IMR-90 (cell line): ENCODE data around the gene TIRAP. TPM values are rescaled to one million over a fixed set of nuclear protein-coding genes. Genes with fewer than 3 reads are reported as not detected.

Experiments used
- ATAC-seq: fragments of 200-7000 bp; cut with Tn5 transposase; 2 replicates; pipeline ENCODE4 v1.9.1; 2020; ENCODE audit warnings: low read depth, mild to moderate bottlenecking, moderate library complexity
- BruUV-seq: library from RNA; stranded (reverse); fragments of 400-500 nt; replicated peaks from 2 replicates; lab custom pipeline; 2021; lab: Mats Ljungman, UMichigan
- CTCF ChIA-PET: fragments of 300-600 bp; formaldehyde crosslinking; extraction: SDS; loops from one replicate; lab custom pipeline; 2021; ENCODE audit warnings: antibody characterized with exemption; lab: Yijun Ruan, JAX
- POLR2A ChIA-PET: fragments of 300-600 bp; sonication (Branson Sonifier 250); formaldehyde crosslinking; loops from one replicate; lab custom pipeline; 2022; ENCODE audit warnings: antibody characterized with exemption; ENCODE audit not compliant: unreplicated experiment; lab: Charles Lee
- DNase-seq: peaks from one replicate; pipeline ENCODE4 v3.0.0; 2013
- H2AFZ ChIP-seq: replicated peaks from 2 replicates; pipeline ENCODE3; 2013; ENCODE audit warnings: low read length, mild to moderate bottlenecking; ENCODE audit not compliant: poor library complexity
- H2AK5ac ChIP-seq: 2 replicates; pipeline ENCODE4 v1.6.1; 2013; ENCODE audit warnings: low read depth, low read length, inconsistent platforms
- H2AK9ac ChIP-seq: replicated peaks from 2 replicates; pipeline ENCODE3; 2013; ENCODE audit warnings: mild to moderate bottlenecking, low read depth, low read length, moderate library complexity; ENCODE audit not compliant: poor library complexity
- H2BK120ac ChIP-seq: 2 replicates; pipeline ENCODE4 v1.6.1; 2013; ENCODE audit warnings: low read depth, low read length, inconsistent platforms
- H2BK15ac ChIP-seq: 3 replicates; pipeline ENCODE4 v1.6.1; 2013; ENCODE audit warnings: low read depth, low read length, inconsistent platforms
- H2BK20ac ChIP-seq: 2 replicates; pipeline ENCODE4 v1.6.1; 2013; ENCODE audit warnings: low read depth, mild to moderate bottlenecking, inconsistent platforms, low read length, moderate library complexity
- H2BK5ac ChIP-seq: 2 replicates; pipeline ENCODE4 v1.6.1; 2013; ENCODE audit warnings: mild to moderate bottlenecking, low read depth, low read length, inconsistent platforms; ENCODE audit not compliant: poor library complexity, severe bottlenecking
- H3K14ac ChIP-seq: replicated peaks from 2 replicates; pipeline ENCODE4 v1.6.1; 2013; ENCODE audit warnings: low read depth, low read length, inconsistent platforms
- H3K18ac ChIP-seq: 2 replicates; pipeline ENCODE4 v1.6.1; 2013; ENCODE audit warnings: low read depth, low read length, control low read depth
- H3K23ac ChIP-seq: 2 replicates; pipeline ENCODE4 v1.6.1; 2013; ENCODE audit warnings: low read depth, low read length, inconsistent platforms
- H3K27ac ChIP-seq: 2 replicates; pipeline ENCODE4 v1.5.1; 2013; ENCODE audit warnings: mild to moderate bottlenecking, control low read depth, low read length; ENCODE audit not compliant: insufficient read depth
- H3K27me3 ChIP-seq: 2 replicates; pipeline ENCODE4 v1.6.1; 2013; ENCODE audit warnings: low read length; ENCODE audit not compliant: control insufficient read depth, insufficient read depth
- H3K36me3 ChIP-seq: 2 replicates; pipeline ENCODE4 v1.6.1; 2013; ENCODE audit warnings: low read length, mixed read lengths; ENCODE audit not compliant: control insufficient read depth, insufficient read depth
- H3K4ac ChIP-seq: 2 replicates; pipeline ENCODE4 v1.6.1; 2013; ENCODE audit warnings: low read depth, low read length, inconsistent platforms
- H3K4me1 ChIP-seq: 2 replicates; pipeline ENCODE4 v1.6.1; 2013; ENCODE audit warnings: low read length, mixed read lengths; ENCODE audit not compliant: control insufficient read depth, insufficient read depth
- H3K4me2 ChIP-seq: 2 replicates; pipeline ENCODE4 v1.6.1; 2013; ENCODE audit warnings: low read depth, mild to moderate bottlenecking, control low read depth, low read length, moderate library complexity
- H3K4me3 ChIP-seq: 2 replicates; pipeline ENCODE4 v1.5.1; 2013; ENCODE audit warnings: low read depth, mild to moderate bottlenecking, control low read depth, low read length, moderate library complexity; ENCODE audit not compliant: insufficient read depth
- H3K56ac ChIP-seq: 2 replicates; pipeline ENCODE4 v1.6.1; 2013; ENCODE audit warnings: low read length, inconsistent platforms; ENCODE audit not compliant: insufficient read depth; ENCODE audit errors: extremely low read depth
- H3K79me1 ChIP-seq, 2 experiments: 2 replicates each; pipeline ENCODE4 v1.6.1; 2013; ENCODE audit warnings: low read length in 2 of 2, inconsistent platforms in 1 of 2, low read depth in 1 of 2
- H3K9ac ChIP-seq: 2 replicates; pipeline ENCODE4 v1.6.1; 2013; ENCODE audit warnings: low read depth, low read length, control low read depth
- H3K9me1 ChIP-seq: 2 replicates; pipeline ENCODE4 v1.6.1; 2013; ENCODE audit warnings: low read length, inconsistent platforms; ENCODE audit not compliant: insufficient read depth
- H3K9me3 ChIP-seq: 2 replicates; pipeline ENCODE4 v1.6.1; 2013; ENCODE audit warnings: low read length; ENCODE audit not compliant: control insufficient read depth, insufficient read depth
- H4K20me1 ChIP-seq: 2 replicates; pipeline ENCODE4 v1.6.1; 2013; ENCODE audit warnings: low read length, inconsistent platforms; ENCODE audit not compliant: insufficient read depth
- H4K5ac ChIP-seq: 2 replicates; pipeline ENCODE4 v1.6.1; 2013; ENCODE audit warnings: mild to moderate bottlenecking, low read depth, low read length, control low read depth
- H4K8ac ChIP-seq, 2 experiments: 2 replicates each; pipeline ENCODE4 v1.6.1; 2013; ENCODE audit warnings: low read depth in 2 of 2, low read length in 2 of 2, control low read depth in 1 of 2, inconsistent platforms in 1 of 2
- H4K91ac ChIP-seq: 2 replicates; pipeline ENCODE4 v1.6.1; 2013; ENCODE audit warnings: low read depth, low read length, inconsistent platforms; ENCODE audit not compliant: insufficient read depth
- FOS ChIP-seq: fragments of 150-350 bp; IDR thresholded peaks from 2 replicates; pipeline ENCODE4 v1.6.1; 2016; ENCODE audit warnings: low read depth, low read length
- MXI1 ChIP-seq: IDR thresholded peaks from 2 replicates; pipeline ENCODE4 v1.6.1; 2012; ENCODE audit warnings: low read depth, mild to moderate bottlenecking, low read length, moderate library complexity, borderline replicate concordance
- RAD21 ChIP-seq: IDR thresholded peaks from 2 replicates; pipeline ENCODE4 v1.6.1; 2012; ENCODE audit warnings: low read length, improper control_type of control experiment
- RCOR1 ChIP-seq: IDR thresholded peaks from 2 replicates; pipeline ENCODE4 v1.6.1; 2012; ENCODE audit warnings: mild to moderate bottlenecking, low read length, improper control_type of control experiment; ENCODE audit not compliant: insufficient replicate concordance
- RFX5 ChIP-seq: IDR thresholded peaks from 2 replicates; pipeline ENCODE4 v1.8.0; 2012; ENCODE audit warnings: low read depth, mild to moderate bottlenecking, low read length, moderate library complexity
- WGBS, 2 experiments: methylation state at CpG; one replicate each; pipeline versions ENCODE4 v1.1.5 to v1.1.7; 2013; ENCODE audit warnings: missing lambda C conversion rate in 2 of 2; ENCODE audit not compliant: insufficient read length in 1 of 2; ENCODE audit errors: extremely low coverage in 2 of 2; 5-methylcytosine and 5-hydroxymethylcytosine counted together
- dilution Hi-C: fragments of 300-500 bp; cut with HindIII; formaldehyde crosslinking; loops from one replicate; pipeline ENCODE4 v1.14.3; 2018; ENCODE audit warnings: low sequenced_read_pairs; ENCODE audit not compliant: unreplicated experiment
- in situ Hi-C: fragments of 300-500 bp; cut with MboI; formaldehyde crosslinking; loops from 3 replicates; pipeline ENCODE4 v1.14.3; 2019; ENCODE audit warnings: low sequenced_read_pairs, inconsistent platforms, mixed read lengths
- intact Hi-C: fragments of 100-400 bp; cut with micrococcal nuclease; formaldehyde crosslinking; loops from 2 replicates; pipeline ENCODE4 v1.10.0; 2022
- polyA plus RNA-seq, 3 experiments: library from polyadenylated mRNA; depleted of rRNA; stranded (reverse); fragments of >200 nt; gene quantifications; 2 replicates each; pipeline ENCODE4 v1.2.3, GENCODE V29; 2012; ENCODE audit warnings: low replicate concordance in 1 of 3
- total RNA-seq: library from RNA; depleted of rRNA; stranded (reverse); fragments of >200 nt; gene quantifications from 2 replicates; pipeline ENCODE4 v1.2.3, GENCODE V29; 2012
- TF ChIP-seq, protein P1 (sequence below): fragments of 150-350 bp; IDR thresholded peaks from 2 replicates; pipeline ENCODE4 v1.6.1; 2016; ENCODE audit warnings: low read depth, mild to moderate bottlenecking, low read length, moderate library complexity, borderline replicate concordance

TIRAP gene
- total and polyA plus RNA-seq, 2 of the 4 experiments (the other 2 are of a cell fraction): 3.0 to 7.4 TPM

DNA sequence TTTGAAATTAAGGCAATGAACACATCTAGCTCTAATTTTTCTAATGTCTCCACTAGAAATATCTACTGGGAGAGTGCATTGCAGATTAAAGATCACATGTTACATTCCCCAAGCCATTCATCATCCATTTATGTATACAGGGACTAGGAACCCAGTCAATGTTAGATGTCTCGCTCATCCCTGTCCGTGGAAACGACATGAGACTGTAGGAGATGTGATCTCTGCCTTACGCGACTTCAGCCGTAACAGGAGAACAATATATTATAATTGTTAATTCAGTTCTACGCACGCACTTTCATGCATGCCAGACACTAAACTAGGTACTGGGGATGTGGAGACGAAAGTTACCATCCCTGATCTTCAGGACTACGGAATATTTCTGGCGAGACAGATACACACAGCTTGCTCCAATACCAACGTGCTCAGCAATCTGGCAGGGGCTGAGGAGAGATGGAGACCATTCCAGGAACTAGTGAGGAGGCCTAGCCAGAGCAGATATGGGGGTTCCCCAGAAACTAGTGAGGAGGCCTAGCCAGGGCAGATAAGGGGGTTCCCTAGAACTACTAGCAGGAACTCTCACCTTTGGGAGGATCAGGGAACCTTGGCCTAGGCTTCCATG is 21.7 kb downstream of the TIRAP start:
- H3K27ac ChIP-seq: peak overlapping the region; percentile 81; the same call in 1 of the 2 replicates
- peak overlapping the region; percentile 92 for H3K56ac ChIP-seq
- intact Hi-C loops (loop anchor here (1.0 to 10.0 kb wide), 2 partner anchors 14 to 1730 kb away; no protein-coding TSS in a partner anchor), dilution Hi-C loops (no loop called here), in situ Hi-C loops (loop anchor here (10.0 to 25.0 kb wide), 4 partner anchors 300 to 1033 kb away; no protein-coding TSS in a partner anchor)
- ATAC-seq: peak; percentile 31
- H3K36me3 ChIP-seq: 0 out of 2 replicates have a peak, but pooled peaks cover 2% of the 10 kb centered on the region
- H2AK5ac ChIP-seq: peak overlapping the region; percentile 75; the same call in 1 of the 2 replicates
- peak overlapping the region; percentile 55 for H3K4me3 ChIP-seq
- 0% methylated on average over 1 of the region's 12 CpGs; no CpG with 5 or more reads in 1 of the 2 experiments for WGBS, 2 experiments
- 0 out of 2 replicates have a peak overlapping the region, but pooled peaks have one; percentile 0 for H2BK120ac ChIP-seq
- 0 out of 3 replicates have a peak overlapping the region, but pooled peaks have one; percentile 27 for H2BK15ac ChIP-seq
- peaks cover 3% of the 10 kb centered on the region; the same call in 1 of the 2 replicates for H3K4me1 ChIP-seq
- H3K14ac ChIP-seq: peak overlapping the region; percentile 69; the same call in 1 of the 2 replicates
- no peaks in the 10 kb centered on the region for H3K27me3 ChIP-seq
- ChIA-PET POLR2A (interaction anchor here (0.9 kb wide), 1 partner anchor 341 kb away, joined by 3 read pairs; no protein-coding TSS in a partner anchor), CTCF (interaction anchor here (1.2 kb wide), 1 partner anchor 176 kb away, joined by 6 read pairs; no protein-coding TSS in a partner anchor)
- peaks cover 12 to 23% of the 10 kb centered on the region in 2 experiments for H3K79me1 ChIP-seq
- peak overlapping the region; percentile 69 for H3K4ac ChIP-seq
- peak overlapping the region; percentile 13 for H2BK5ac ChIP-seq
- no peaks in the 10 kb centered on the region for H3K9me3 ChIP-seq
- H3K18ac ChIP-seq: no peak overlapping the region
- TF ChIP-seq RFX5: no peak
- TF ChIP-seq RAD21: no peak
- no peak for TF ChIP-seq FOS
- TF ChIP-seq RCOR1: no peak
- no peak for TF ChIP-seq MXI1
- TF ChIP-seq, protein P1, sequence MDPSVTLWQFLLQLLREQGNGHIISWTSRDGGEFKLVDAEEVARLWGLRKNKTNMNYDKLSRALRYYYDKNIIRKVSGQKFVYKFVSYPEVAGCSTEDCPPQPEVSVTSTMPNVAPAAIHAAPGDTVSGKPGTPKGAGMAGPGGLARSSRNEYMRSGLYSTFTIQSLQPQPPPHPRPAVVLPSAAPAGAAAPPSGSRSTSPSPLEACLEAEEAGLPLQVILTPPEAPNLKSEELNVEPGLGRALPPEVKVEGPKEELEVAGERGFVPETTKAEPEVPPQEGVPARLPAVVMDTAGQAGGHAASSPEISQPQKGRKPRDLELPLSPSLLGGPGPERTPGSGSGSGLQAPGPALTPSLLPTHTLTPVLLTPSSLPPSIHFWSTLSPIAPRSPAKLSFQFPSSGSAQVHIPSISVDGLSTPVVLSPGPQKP: no peak
- peak overlapping the region; percentile 94 to 99 for H4K8ac ChIP-seq
- H4K20me1 ChIP-seq: no peaks in the 10 kb centered on the region
- H4K91ac ChIP-seq: peak overlapping the region; percentile 16
- H3K4me2 ChIP-seq: peak overlapping the region; percentile 64
- H3K23ac ChIP-seq: peak overlapping the region; percentile 79
- no TSS peak for BruUV-seq
- H4K5ac ChIP-seq: peak overlapping the region; percentile 77
- H2AFZ ChIP-seq: peak overlapping the region; percentile 100
- H2AK9ac ChIP-seq: peak overlapping the region; percentile 86
- no peaks in the 10 kb centered on the region for H3K9me1 ChIP-seq
- H2BK20ac ChIP-seq: 0 out of 2 replicates have a peak overlapping the region, but pooled peaks have one; percentile 11
- no peak for DNase-seq
- peak overlapping the region; percentile 76 for H3K9ac ChIP-seq
